ENCODE measurements around the gene PDE9A.

DNA sequence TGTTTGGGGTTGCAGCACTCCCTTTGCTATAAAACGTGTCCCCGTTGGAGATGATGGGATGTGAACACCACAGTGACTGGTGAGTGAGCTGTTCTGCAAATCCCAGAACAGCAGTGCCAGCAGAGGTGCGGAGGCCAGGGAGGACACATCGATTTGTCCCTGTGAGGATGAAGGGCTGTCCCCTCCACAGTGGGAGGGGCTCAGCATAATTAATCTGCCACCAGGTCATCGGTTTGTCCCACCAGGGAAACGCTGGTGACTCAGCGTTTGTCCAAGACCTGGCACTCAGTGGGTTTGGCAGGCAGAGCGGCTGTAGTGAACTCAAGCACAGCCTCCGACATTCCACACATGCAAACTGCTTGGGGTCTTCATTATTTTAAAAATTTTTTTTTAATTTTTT, 22.8 kb upstream of the PDE9A start:
- TF ChIP-seq POLR2A (IDR thresholded peaks at IDR 0.05) (no peak), EP300 (IDR thresholded peaks at IDR 0.05) (no peak)
- TF ChIP-seq, protein P1, sequence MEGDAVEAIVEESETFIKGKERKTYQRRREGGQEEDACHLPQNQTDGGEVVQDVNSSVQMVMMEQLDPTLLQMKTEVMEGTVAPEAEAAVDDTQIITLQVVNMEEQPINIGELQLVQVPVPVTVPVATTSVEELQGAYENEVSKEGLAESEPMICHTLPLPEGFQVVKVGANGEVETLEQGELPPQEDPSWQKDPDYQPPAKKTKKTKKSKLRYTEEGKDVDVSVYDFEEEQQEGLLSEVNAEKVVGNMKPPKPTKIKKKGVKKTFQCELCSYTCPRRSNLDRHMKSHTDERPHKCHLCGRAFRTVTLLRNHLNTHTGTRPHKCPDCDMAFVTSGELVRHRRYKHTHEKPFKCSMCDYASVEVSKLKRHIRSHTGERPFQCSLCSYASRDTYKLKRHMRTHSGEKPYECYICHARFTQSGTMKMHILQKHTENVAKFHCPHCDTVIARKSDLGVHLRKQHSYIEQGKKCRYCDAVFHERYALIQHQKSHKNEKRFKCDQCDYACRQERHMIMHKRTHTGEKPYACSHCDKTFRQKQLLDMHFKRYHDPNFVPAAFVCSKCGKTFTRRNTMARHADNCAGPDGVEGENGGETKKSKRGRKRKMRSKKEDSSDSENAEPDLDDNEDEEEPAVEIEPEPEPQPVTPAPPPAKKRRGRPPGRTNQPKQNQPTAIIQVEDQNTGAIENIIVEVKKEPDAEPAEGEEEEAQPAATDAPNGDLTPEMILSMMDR (IDR thresholded peaks at IDR 0.05): no peak
